DND-41 (cell line): ENCODE results near the gene DYRK1A.

Experiments
- CTCF ChIP-seq: IDR thresholded peaks from 2 replicates; pipeline ENCODE4 v1.5.1; 2012; ENCODE audit warnings: borderline replicate concordance, low read length, moderate library complexity, mild to moderate bottlenecking; ENCODE audit not compliant: poor library complexity, severe bottlenecking; ENCODE audit errors: extremely low read depth
- EZH2 ChIP-seq: IDR thresholded peaks from 3 replicates; pipeline ENCODE4 v1.6.1; 2012; ENCODE audit warnings: borderline replicate concordance, low read depth, mild to moderate bottlenecking, moderate library complexity, low read length, inconsistent platforms; ENCODE audit not compliant: severe bottlenecking

- TF ChIP-seq CTCF, result no peak
- TF ChIP-seq EZH2, result no peak
Observed at GRCh38 chr21:37568415-37568814, 201.8 kb downstream of the DYRK1A start.
